SK-N-SH (cell line): ENCODE measurements around the gene TEX54. TPM values are rescaled to one million over a fixed set of nuclear protein-coding genes. Genes with fewer than 3 reads are reported as not detected.

Experiments
- CTCF ChIA-PET: fragments of 300-600, 350-600 bp; formaldehyde crosslinking; extraction: SDS; loops from one replicate; lab custom pipeline; 2021; lab: Yijun Ruan, JAX
- POLR2A ChIA-PET: fragments of 350-600 bp; sonication (Branson Sonifier 250); formaldehyde crosslinking; extraction: SDS; loops from one replicate; lab custom pipeline; 2020; ENCODE audit warnings: antibody characterized with exemption, inconsistent platforms; lab: Yijun Ruan, JAX
- DNase-seq: peaks from one replicate; pipeline ENCODE4 v3.0.0; 2012
- H2AFZ ChIP-seq: fragments of 200-600 bp; sonication (generic); 2 replicates; pipeline ENCODE4 v1.8.1; 2016; ENCODE audit warnings: antibody characterized with exemption, mild to moderate bottlenecking, low read depth
- H3F3A ChIP-seq: fragments of 200-600 bp; sonication (generic); replicated peaks from 2 replicates; pipeline ENCODE3; 2016; ENCODE audit warnings: antibody characterized with exemption, mild to moderate bottlenecking; ENCODE audit not compliant: insufficient read depth
- H3K27ac ChIP-seq, 2 experiments: fragments of 200-500 bp in 1 of 2; fragments of 200-600 bp in 1 of 2; sonication (Bioruptor generic) in 1 of 2; sonication (generic), shearing (Covaris generic) in 1 of 2; 2 replicates each; pipeline versions ENCODE4 v1.5.1 to v1.6.1; 2014 to 2016; ENCODE audit warnings: low read depth in 2 of 2, inconsistent platforms in 1 of 2, low read length in 1 of 2, mild to moderate bottlenecking in 1 of 2, mixed read lengths in 1 of 2
- H3K27me3 ChIP-seq: fragments of 200-600 bp; sonication (generic), shearing (Covaris generic); 2 replicates; pipeline ENCODE4 v1.6.1; 2016; ENCODE audit warnings: mixed run types; ENCODE audit not compliant: insufficient read depth
- H3K36me3 ChIP-seq, 2 experiments: fragments of 200-500 bp in 1 of 2; fragments of 200-600 bp in 1 of 2; sonication (Bioruptor generic) in 1 of 2; sonication (generic) in 1 of 2; replicated peaks in 1 of 2; 2 replicates each; pipeline versions ENCODE3 to v1.5.1; 2014 to 2016; ENCODE audit warnings: low read length in 1 of 2, mild to moderate bottlenecking in 1 of 2; ENCODE audit not compliant: insufficient read depth in 2 of 2, control insufficient read depth in 1 of 2
- H3K4me1 ChIP-seq, 2 experiments: fragments of 200-500 bp in 1 of 2; fragments of 200-600 bp in 1 of 2; sonication (Bioruptor generic) in 1 of 2; sonication (generic), shearing (Covaris generic) in 1 of 2; 2 replicates each; pipeline versions ENCODE4 v1.5.1 to v1.6.1; 2014 to 2016; ENCODE audit warnings: low read depth in 1 of 2, low read length in 1 of 2, mixed run types in 1 of 2; ENCODE audit not compliant: insufficient read depth in 2 of 2, control insufficient read depth in 1 of 2
- H3K4me2 ChIP-seq: fragments of 200-600 bp; sonication (generic), shearing (Covaris generic); 2 replicates; pipeline ENCODE4 v1.6.1; 2017; ENCODE audit warnings: mixed run types
- H3K4me3 ChIP-seq, 2 experiments: fragments of 200-500 bp in 1 of 2; fragments of 200-600 bp in 1 of 2; sonication (Bioruptor generic) in 1 of 2; sonication (generic), shearing (Covaris generic) in 1 of 2; 2 replicates each; pipeline versions ENCODE4 v1.5.1 to v1.8.1; 2014 to 2016; ENCODE audit warnings: low read depth in 2 of 2, inconsistent platforms in 1 of 2, low read length in 1 of 2, mild to moderate bottlenecking in 1 of 2, mixed read lengths in 1 of 2, moderate library complexity in 1 of 2
- H3K79me2 ChIP-seq: fragments of 200-600 bp; sonication (generic); 2 replicates; pipeline ENCODE4 v1.8.1; 2017; ENCODE audit warnings: mild to moderate bottlenecking; ENCODE audit not compliant: insufficient read depth
- H3K9ac ChIP-seq: fragments of 200-600 bp; sonication (generic); 2 replicates; pipeline ENCODE4 v1.6.1; 2017; ENCODE audit warnings: mixed run types
- H3K9me2 ChIP-seq: fragments of 200-600 bp; sonication (generic); 2 replicates; pipeline ENCODE4 v1.6.1; 2017; ENCODE audit warnings: mixed run types
- H3K9me3 ChIP-seq: fragments of 200-600 bp; sonication (generic); 2 replicates; pipeline ENCODE4 v1.6.1; 2017; ENCODE audit warnings: mixed run types, mild to moderate bottlenecking, moderate library complexity
- H4K20me1 ChIP-seq: fragments of 200-600 bp; sonication (generic); 2 replicates; pipeline ENCODE4 v1.6.1; 2017; ENCODE audit warnings: mild to moderate bottlenecking, mixed run types; ENCODE audit not compliant: insufficient read depth
- CHD2 ChIP-seq: fragments of 150-350 bp; IDR thresholded peaks from 2 replicates; pipeline ENCODE4 v1.6.1; 2018; ENCODE audit warnings: low read length; ENCODE audit not compliant: partially characterized antibody
- ELF1 ChIP-seq: IDR thresholded peaks from 2 replicates; pipeline ENCODE4 v1.4.0; 2012
- EP300 ChIP-seq, 2 experiments: IDR thresholded peaks; 2 replicates each; pipeline versions ENCODE4 v1.4.0 to v1.6.1; 2012; ENCODE audit warnings: borderline replicate concordance in 1 of 2, low read depth in 1 of 2, low read length in 1 of 2
- FOXM1 ChIP-seq: IDR thresholded peaks from 2 replicates; pipeline ENCODE4 v1.4.0; 2012; ENCODE audit warnings: low read depth, mild to moderate bottlenecking
- GATA2 ChIP-seq: sonication (generic); formaldehyde crosslinking; IDR thresholded peaks from 2 replicates; pipeline ENCODE4 v1.5.0; 2020; ENCODE audit warnings: mild to moderate bottlenecking, missing genetic modification reagents
- NFIC ChIP-seq: IDR thresholded peaks from 2 replicates; pipeline ENCODE4 v1.4.0; 2012; ENCODE audit warnings: borderline replicate concordance
- NRF1 ChIP-seq: IDR thresholded peaks from 2 replicates; pipeline ENCODE4 v1.6.1; 2012; ENCODE audit warnings: low read depth, mild to moderate bottlenecking, low read length
- RAD21 ChIP-seq: IDR thresholded peaks from 2 replicates; pipeline ENCODE4 v1.6.1; 2012; ENCODE audit warnings: mild to moderate bottlenecking, low read length
- SIN3A ChIP-seq: IDR thresholded peaks from 2 replicates; pipeline ENCODE4 v1.6.1; 2012; ENCODE audit warnings: low read depth, mild to moderate bottlenecking, low read length, moderate library complexity, borderline replicate concordance
- WGBS: methylation state at CpG from one replicate; pipeline ENCODE4 v1.1.6; 2017; ENCODE audit warnings: low lambda C conversion rate; 5-methylcytosine and 5-hydroxymethylcytosine counted together
- polyA plus RNA-seq, 3 experiments: library from polyadenylated mRNA; depleted of rRNA; stranded (reverse); fragments of >200 nt; gene quantifications; 2 replicates each; pipeline ENCODE4 v1.2.3, GENCODE V29; 2012
- TF ChIP-seq, protein P1 (sequence below): IDR thresholded peaks from 2 replicates; pipeline ENCODE4 v1.4.0; 2012; ENCODE audit warnings: low read depth, borderline replicate concordance
- TF ChIP-seq, protein P2 (sequence below): IDR thresholded peaks from 2 replicates; pipeline ENCODE4 v1.4.0; 2012; ENCODE audit warnings: low read depth
- TF ChIP-seq, protein P3 (sequence below): IDR thresholded peaks from 2 replicates; pipeline ENCODE4; 2012
- TF ChIP-seq, protein P4 (sequence below): fragments of 150-350 bp; IDR thresholded peaks from 2 replicates; pipeline ENCODE4 v1.6.1; 2016; ENCODE audit warnings: mild to moderate bottlenecking, low read depth, low read length
- TF ChIP-seq, protein P5 (sequence below): IDR thresholded peaks from 2 replicates; pipeline ENCODE4 v1.6.1; 2012; ENCODE audit warnings: mild to moderate bottlenecking, low read depth, low read length, moderate library complexity

The TEX54 gene
- polyA plus RNA-seq, 1 of the 3 experiments (the other 2 are of a cell fraction), result not detected

DNA sequence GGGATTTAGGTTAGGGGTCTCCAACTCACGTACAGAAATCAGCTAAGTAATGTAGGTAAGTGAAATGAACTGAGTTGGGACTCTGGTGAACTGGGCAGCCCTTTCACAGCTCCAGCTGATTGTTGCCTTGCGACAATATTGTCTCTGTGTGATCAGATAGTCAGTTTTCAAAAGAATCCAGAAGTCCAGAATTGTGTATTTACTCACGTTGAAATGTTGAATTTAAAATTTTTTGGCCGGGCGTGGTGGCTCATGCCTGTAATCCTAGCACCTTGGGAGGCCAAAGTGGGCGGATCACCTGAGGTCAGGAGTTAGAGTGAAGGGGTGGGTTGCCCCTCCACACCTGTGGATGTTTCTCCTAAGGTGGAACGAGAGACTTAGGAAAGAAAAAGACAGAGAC lies 25.6 kb upstream of the TEX54 start:
- Histone ChIP-seq H4K20me1 (peaks cover 21% of the 10 kb centered on the region), H3K4me3 (no peak overlapping the region), H3K79me2 (peaks cover 52% of the 10 kb centered on the region), H3K4me2 (no peak overlapping the region)
- no peak for DNase-seq
- TF ChIP-seq, protein P1, sequence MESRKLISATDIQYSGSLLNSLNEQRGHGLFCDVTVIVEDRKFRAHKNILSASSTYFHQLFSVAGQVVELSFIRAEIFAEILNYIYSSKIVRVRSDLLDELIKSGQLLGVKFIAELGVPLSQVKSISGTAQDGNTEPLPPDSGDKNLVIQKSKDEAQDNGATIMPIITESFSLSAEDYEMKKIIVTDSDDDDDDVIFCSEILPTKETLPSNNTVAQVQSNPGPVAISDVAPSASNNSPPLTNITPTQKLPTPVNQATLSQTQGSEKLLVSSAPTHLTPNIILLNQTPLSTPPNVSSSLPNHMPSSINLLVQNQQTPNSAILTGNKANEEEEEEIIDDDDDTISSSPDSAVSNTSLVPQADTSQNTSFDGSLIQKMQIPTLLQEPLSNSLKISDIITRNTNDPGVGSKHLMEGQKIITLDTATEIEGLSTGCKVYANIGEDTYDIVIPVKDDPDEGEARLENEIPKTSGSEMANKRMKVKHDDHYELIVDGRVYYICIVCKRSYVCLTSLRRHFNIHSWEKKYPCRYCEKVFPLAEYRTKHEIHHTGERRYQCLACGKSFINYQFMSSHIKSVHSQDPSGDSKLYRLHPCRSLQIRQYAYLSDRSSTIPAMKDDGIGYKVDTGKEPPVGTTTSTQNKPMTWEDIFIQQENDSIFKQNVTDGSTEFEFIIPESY, result no peak
- TF ChIP-seq, protein P2, sequence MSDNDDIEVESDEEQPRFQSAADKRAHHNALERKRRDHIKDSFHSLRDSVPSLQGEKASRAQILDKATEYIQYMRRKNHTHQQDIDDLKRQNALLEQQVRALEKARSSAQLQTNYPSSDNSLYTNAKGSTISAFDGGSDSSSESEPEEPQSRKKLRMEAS, result no peak
- TF ChIP-seq GATA2 (CRISPR knock-in tag) (no peak), NRF1 (no peak), ELF1 (no peak), SIN3A (no peak), EP300 (IDR thresholded peaks at IDR 0.05; ENCODE audit: borderline replicate concordance in 1 of 2, low read depth in 1 of 2, low read length in 1 of 2) (no peak), RAD21 (no peak), CHD2 (no peak), NFIC (no peak), FOXM1 (no peak)
- TF ChIP-seq, protein P3, sequence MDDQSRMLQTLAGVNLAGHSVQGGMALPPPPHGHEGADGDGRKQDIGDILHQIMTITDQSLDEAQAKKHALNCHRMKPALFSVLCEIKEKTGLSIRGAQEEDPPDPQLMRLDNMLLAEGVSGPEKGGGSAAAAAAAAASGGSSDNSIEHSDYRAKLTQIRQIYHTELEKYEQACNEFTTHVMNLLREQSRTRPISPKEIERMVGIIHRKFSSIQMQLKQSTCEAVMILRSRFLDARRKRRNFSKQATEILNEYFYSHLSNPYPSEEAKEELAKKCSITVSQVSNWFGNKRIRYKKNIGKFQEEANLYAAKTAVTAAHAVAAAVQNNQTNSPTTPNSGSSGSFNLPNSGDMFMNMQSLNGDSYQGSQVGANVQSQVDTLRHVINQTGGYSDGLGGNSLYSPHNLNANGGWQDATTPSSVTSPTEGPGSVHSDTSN, result no peak
- TF ChIP-seq, protein P4, sequence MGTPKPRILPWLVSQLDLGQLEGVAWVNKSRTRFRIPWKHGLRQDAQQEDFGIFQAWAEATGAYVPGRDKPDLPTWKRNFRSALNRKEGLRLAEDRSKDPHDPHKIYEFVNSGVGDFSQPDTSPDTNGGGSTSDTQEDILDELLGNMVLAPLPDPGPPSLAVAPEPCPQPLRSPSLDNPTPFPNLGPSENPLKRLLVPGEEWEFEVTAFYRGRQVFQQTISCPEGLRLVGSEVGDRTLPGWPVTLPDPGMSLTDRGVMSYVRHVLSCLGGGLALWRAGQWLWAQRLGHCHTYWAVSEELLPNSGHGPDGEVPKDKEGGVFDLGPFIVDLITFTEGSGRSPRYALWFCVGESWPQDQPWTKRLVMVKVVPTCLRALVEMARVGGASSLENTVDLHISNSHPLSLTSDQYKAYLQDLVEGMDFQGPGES, result no peak
- TF ChIP-seq, protein P5, sequence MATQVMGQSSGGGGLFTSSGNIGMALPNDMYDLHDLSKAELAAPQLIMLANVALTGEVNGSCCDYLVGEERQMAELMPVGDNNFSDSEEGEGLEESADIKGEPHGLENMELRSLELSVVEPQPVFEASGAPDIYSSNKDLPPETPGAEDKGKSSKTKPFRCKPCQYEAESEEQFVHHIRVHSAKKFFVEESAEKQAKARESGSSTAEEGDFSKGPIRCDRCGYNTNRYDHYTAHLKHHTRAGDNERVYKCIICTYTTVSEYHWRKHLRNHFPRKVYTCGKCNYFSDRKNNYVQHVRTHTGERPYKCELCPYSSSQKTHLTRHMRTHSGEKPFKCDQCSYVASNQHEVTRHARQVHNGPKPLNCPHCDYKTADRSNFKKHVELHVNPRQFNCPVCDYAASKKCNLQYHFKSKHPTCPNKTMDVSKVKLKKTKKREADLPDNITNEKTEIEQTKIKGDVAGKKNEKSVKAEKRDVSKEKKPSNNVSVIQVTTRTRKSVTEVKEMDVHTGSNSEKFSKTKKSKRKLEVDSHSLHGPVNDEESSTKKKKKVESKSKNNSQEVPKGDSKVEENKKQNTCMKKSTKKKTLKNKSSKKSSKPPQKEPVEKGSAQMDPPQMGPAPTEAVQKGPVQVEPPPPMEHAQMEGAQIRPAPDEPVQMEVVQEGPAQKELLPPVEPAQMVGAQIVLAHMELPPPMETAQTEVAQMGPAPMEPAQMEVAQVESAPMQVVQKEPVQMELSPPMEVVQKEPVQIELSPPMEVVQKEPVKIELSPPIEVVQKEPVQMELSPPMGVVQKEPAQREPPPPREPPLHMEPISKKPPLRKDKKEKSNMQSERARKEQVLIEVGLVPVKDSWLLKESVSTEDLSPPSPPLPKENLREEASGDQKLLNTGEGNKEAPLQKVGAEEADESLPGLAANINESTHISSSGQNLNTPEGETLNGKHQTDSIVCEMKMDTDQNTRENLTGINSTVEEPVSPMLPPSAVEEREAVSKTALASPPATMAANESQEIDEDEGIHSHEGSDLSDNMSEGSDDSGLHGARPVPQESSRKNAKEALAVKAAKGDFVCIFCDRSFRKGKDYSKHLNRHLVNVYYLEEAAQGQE, result no peak
- TF ChIP-seq, all 33 proteins: peak for 0
- Histone ChIP-seq H3K4me1 (peaks cover 12 to 17% of the 10 kb centered on the region in 2 experiments; a peak in 3 of 4 replicates), H3K36me3 (peaks cover 18 to 20% of the 10 kb centered on the region in 2 experiments), H3K9me2 (no peaks in the 10 kb centered on the region), H3K9ac (no peak overlapping the region), H3K27ac (no peak overlapping the region), H2AFZ (no peak overlapping the region), H3K9me3 (no peaks in the 10 kb centered on the region), H3K27me3 (no peaks in the 10 kb centered on the region), H3F3A (peaks cover 23% of the 10 kb centered on the region)
- ChIA-PET POLR2A (interaction anchor here (9.4 kb wide), 1 partner anchor 18 kb away, joined by 146 read pairs; the partner anchor contains the start of gene WDR74), CTCF (interaction anchor here (5.2 kb wide), 1 partner anchor 72 kb away, joined by 46 read pairs; the partner anchor contains the start of gene TMEM179B)
- WGBS, result 78% methylated on average over 7 of the region's 7 CpGs
